A673 (cell line): ENCODE data around the gene CCNYL1. TPM values are rescaled to one million over a fixed set of nuclear protein-coding genes. Genes with fewer than 3 reads are reported as not detected.

Source experiments
- BruUV-seq: library from RNA; stranded (reverse); fragments of 400-500 nt; replicated peaks from 2 replicates; lab custom pipeline; 2021; lab: Mats Ljungman, UMichigan
- CTCF ChIA-PET: fragments of 300-600 bp; sonication (Branson Sonifier 250); formaldehyde crosslinking; loops from one replicate; lab custom pipeline; 2022; ENCODE audit warnings: antibody characterized with exemption; lab: Charles Lee
- POLR2A ChIA-PET: fragments of 300-600 bp; sonication (Branson Sonifier 250); formaldehyde crosslinking; loops from one replicate; lab custom pipeline; 2022; ENCODE audit warnings: antibody characterized with exemption; ENCODE audit not compliant: low non-redundant PET; lab: Charles Lee
- DNase-seq: peaks from one replicate; pipeline ENCODE4 v3.0.0-alpha.2; 2015; ENCODE audit warnings: low spot score
- H3K27ac ChIP-seq: fragments of 200-600 bp; sonication (generic); 2 replicates; pipeline ENCODE4 v1.5.1; 2016; ENCODE audit warnings: mixed run types, low read depth, mild to moderate bottlenecking, mixed read lengths, antibody characterized with exemption, low read length; ENCODE audit not compliant: poor library complexity, severe bottlenecking
- H3K27me3 ChIP-seq: fragments of 200-600 bp; sonication (generic); replicated peaks from 2 replicates; pipeline ENCODE4 v1.6.1; 2017; ENCODE audit warnings: mixed run types, low read depth, mild to moderate bottlenecking, mixed read lengths, antibody characterized with exemption, low read length; ENCODE audit not compliant: insufficient read depth, poor library complexity
- H3K36me3 ChIP-seq: fragments of 200-600 bp; sonication (generic); 2 replicates; pipeline ENCODE4 v1.6.1; 2016; ENCODE audit warnings: mixed run types, mild to moderate bottlenecking, mixed read lengths, antibody characterized with exemption, low read length; ENCODE audit not compliant: insufficient read depth, poor library complexity, severe bottlenecking
- H3K4me1 ChIP-seq: fragments of 200-600 bp; sonication (generic); 2 replicates; pipeline ENCODE4 v1.6.1; 2017; ENCODE audit warnings: mixed run types, mild to moderate bottlenecking, mixed read lengths, antibody characterized with exemption, low read length; ENCODE audit not compliant: insufficient read depth, poor library complexity, severe bottlenecking
- H3K4me3 ChIP-seq: fragments of 200-600 bp; sonication (generic); 2 replicates; pipeline ENCODE4 v1.5.1; 2016; ENCODE audit warnings: low read depth, mixed run types, mild to moderate bottlenecking, mixed read lengths, low read length; ENCODE audit not compliant: poor library complexity, severe bottlenecking
- H3K9me3 ChIP-seq: fragments of 200-600 bp; sonication (generic); 2 replicates; pipeline ENCODE4 v1.6.1; 2016; ENCODE audit warnings: mixed run types, low read depth, mild to moderate bottlenecking, mixed read lengths, antibody characterized with exemption, low read length; ENCODE audit not compliant: poor library complexity, severe bottlenecking
- CTCF ChIP-seq: fragments of 300-800, 200-600 bp; sonication (generic); conservative IDR thresholded peaks from 2 replicates; pipeline ENCODE4 v1.5.1; 2017; ENCODE audit warnings: low read depth, mild to moderate bottlenecking, antibody characterized with exemption, low read length, moderate library complexity, mixed read lengths
- EZH2 ChIP-seq: fragments of 200-600 bp; sonication (generic); IDR thresholded peaks from 2 replicates; pipeline ENCODE4 v1.6.1; 2017; ENCODE audit warnings: borderline replicate concordance, low read depth, mild to moderate bottlenecking, mixed read lengths, antibody characterized with exemption, low read length; ENCODE audit not compliant: poor library complexity, severe bottlenecking
- intact Hi-C: fragments of 100-400 bp; cut with micrococcal nuclease; formaldehyde crosslinking; loops from one replicate; pipeline ENCODE4 v1.10.0; 2022; ENCODE audit not compliant: unreplicated experiment
- total RNA-seq: library from RNA; stranded (reverse); gene quantifications from 2 replicates; pipeline ENCODE4 v1.2.3, GENCODE V29; 2021

CCNYL1 gene
- total RNA-seq, 1 experiment from 2014 or later: 12.8 TPM

DNA sequence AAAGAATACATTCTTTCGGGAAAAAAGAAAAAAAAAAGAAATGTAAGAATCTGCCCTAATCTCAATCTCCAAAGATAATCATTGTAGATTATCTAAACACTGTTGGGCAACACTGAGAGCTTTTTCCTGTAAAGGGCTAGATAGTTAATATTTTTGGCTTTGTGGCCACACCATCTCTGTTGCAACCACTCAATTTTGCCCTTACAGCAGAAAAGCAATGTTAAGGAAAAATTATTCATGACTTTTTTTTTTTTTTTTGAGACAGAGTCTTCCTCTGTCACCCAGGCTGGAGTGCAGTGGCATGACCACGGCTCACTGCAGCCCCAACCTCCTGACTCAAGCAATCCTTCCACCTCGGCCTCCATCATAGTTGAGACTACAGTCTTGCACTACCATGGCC is 75.6 kb downstream of the CCNYL1 start:
- H3K27me3 ChIP-seq: no peaks in the 10 kb centered on the region
- no peak overlapping the region for H3K27ac ChIP-seq
- TF ChIP-seq CTCF: no peak
- TF ChIP-seq EZH2: no peak
- no peak for DNase-seq
- no peaks in the 10 kb centered on the region for H3K9me3 ChIP-seq
- BruUV-seq: no TSS peak
- intact Hi-C loops: no loop called here
- CTCF ChIA-PET: no interaction called here
- no peaks in the 10 kb centered on the region for H3K4me1 ChIP-seq
- H3K36me3 ChIP-seq: no peaks in the 10 kb centered on the region
- POLR2A ChIA-PET: no interaction called here
- no peak overlapping the region for H3K4me3 ChIP-seq

GRCh38 chr2:207787800-207788199 is 76.4 kb downstream of the CCNYL1 start:
- Histone ChIP-seq H3K9me3 (no peaks in the 10 kb centered on the region), H3K4me3 (no peak overlapping the region), H3K27me3 (no peaks in the 10 kb centered on the region), H3K27ac (no peak overlapping the region), H3K36me3 (no peaks in the 10 kb centered on the region), H3K4me1 (peaks cover 4% of the 10 kb centered on the region)
- DNase-seq: no peak
- no peak for TF ChIP-seq EZH2
- no peak for TF ChIP-seq CTCF
- CTCF ChIA-PET: no interaction called here
- intact Hi-C loops: no loop called here
- POLR2A ChIA-PET: no interaction called here
- no TSS peak for BruUV-seq

DNA sequence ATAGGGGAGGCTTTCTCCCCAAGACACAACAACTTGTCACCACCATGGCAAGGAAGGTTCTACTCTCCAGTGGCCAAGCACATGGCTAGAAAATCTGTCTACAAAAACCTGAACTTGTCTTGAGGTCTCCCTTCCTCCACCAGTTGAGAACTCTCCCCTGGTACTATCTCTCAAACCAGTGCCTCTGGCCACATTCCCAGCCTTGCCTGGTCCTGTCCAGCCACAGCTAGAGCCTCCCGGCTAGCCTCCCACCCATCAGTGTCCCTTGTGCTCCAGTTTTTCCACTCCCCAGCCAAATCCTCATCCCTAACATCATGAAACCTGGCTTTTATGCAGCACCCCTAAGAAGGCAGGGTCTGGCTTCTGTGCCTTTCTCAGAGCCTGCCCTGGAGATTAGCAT is 79.5 kb downstream of the CCNYL1 start:
- no peaks in the 10 kb centered on the region for H3K27me3 ChIP-seq
- DNase-seq: no peak
- no peak overlapping the region for H3K4me3 ChIP-seq
- ChIA-PET POLR2A (interaction anchor here (0.5 kb wide), 1 partner anchor 22 kb away, joined by 3 read pairs; no protein-coding TSS in a partner anchor), CTCF (no interaction called here)
- peaks cover 5% of the 10 kb centered on the region for H3K4me1 ChIP-seq
- intact Hi-C loops: no loop called here
- TF ChIP-seq EZH2 (no peak), CTCF (no peak)
- no peak overlapping the region for H3K27ac ChIP-seq
- H3K9me3 ChIP-seq: no peaks in the 10 kb centered on the region
- no TSS peak for BruUV-seq
- H3K36me3 ChIP-seq: no peaks in the 10 kb centered on the region
